SU-DHL-6 (cell line): ENCODE measurements around the gene ZSWIM4.

Source experiments
- EZH2phosphoT487 ChIP-seq: fragments of 200-600 bp; sonication (generic), shearing (Covaris generic); conservative IDR thresholded peaks from 2 replicates; pipeline ENCODE4 v1.6.1; 2018; ENCODE audit warnings: mild to moderate bottlenecking, antibody characterized with exemption, low read length, moderate library complexity, mixed read lengths
- TF ChIP-seq, protein P1 (sequence below): fragments of 200-600 bp; sonication (generic); IDR thresholded peaks from one replicate; pipeline ENCODE4 v1.5.1; 2017; ENCODE audit warnings: antibody characterized with exemption, mild to moderate bottlenecking, low read length, moderate library complexity; ENCODE audit not compliant: insufficient read depth, poor library complexity, severe bottlenecking

DNA sequence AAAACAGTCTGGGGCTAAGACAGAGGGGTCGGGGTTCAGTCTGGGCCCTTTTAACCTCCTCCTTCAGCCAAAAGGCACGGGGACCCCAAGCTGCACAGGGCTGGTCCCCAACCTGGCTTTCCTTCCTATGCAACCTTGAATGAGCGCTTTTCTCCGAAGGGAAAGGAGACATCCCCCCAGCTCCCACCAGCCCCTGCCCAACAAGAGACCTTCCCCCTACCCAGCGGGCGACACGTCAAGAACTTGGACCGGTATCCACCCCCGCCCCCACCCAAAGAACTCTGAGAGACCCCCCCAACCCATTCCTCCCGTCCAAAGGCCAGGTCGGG, 46.7 kb downstream of the ZSWIM4 start:
- TF ChIP-seq, protein P1, sequence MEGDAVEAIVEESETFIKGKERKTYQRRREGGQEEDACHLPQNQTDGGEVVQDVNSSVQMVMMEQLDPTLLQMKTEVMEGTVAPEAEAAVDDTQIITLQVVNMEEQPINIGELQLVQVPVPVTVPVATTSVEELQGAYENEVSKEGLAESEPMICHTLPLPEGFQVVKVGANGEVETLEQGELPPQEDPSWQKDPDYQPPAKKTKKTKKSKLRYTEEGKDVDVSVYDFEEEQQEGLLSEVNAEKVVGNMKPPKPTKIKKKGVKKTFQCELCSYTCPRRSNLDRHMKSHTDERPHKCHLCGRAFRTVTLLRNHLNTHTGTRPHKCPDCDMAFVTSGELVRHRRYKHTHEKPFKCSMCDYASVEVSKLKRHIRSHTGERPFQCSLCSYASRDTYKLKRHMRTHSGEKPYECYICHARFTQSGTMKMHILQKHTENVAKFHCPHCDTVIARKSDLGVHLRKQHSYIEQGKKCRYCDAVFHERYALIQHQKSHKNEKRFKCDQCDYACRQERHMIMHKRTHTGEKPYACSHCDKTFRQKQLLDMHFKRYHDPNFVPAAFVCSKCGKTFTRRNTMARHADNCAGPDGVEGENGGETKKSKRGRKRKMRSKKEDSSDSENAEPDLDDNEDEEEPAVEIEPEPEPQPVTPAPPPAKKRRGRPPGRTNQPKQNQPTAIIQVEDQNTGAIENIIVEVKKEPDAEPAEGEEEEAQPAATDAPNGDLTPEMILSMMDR = no peak
- TF ChIP-seq EZH2phosphoT487 = no peak
